KBM-7 (cell line): ENCODE measurements around the gene SYNDIG1.

ENCODE experiments used
- DNase-seq: peaks from one replicate; pipeline ENCODE4 v3.0.0-alpha.2; 2015
- in situ Hi-C: fragments of 300-500 bp; cut with MboI; formaldehyde crosslinking; loops from 2 replicates; pipeline ENCODE4 v1.14.3; 2020; ENCODE audit warnings: low sequenced_read_pairs, low pct_unique_long_range_greater_than_20kb, mixed read lengths

Gene SYNDIG1

GRCh38 chr20:24468401-24469115 lies 871 bp upstream of the SYNDIG1 start:
- in situ Hi-C loops: no loop called here
- DNase-seq: no peak

GRCh38 chr20:24469894-24470745 lies 691 bp downstream of the SYNDIG1 start:
- in situ Hi-C loops: no loop called here
- no peak for DNase-seq

- in situ Hi-C loops: no loop called here
- DNase-seq: no peak
Observed at GRCh38 chr20:24470746-24471582, 1.5 kb downstream of the SYNDIG1 start.

- in situ Hi-C loops: no loop called here
- no peak for DNase-seq
Observed at GRCh38 chr20:24472426-24472825, 3.0 kb downstream of the SYNDIG1 start.

GRCh38 chr20:24473435-24474223 lies 4.2 kb downstream of the SYNDIG1 start:
- in situ Hi-C loops: no loop called here
- DNase-seq: no peak

- in situ Hi-C loops: no loop called here
- no peak for DNase-seq
Observed at GRCh38 chr20:24477831-24478547, 8.6 kb downstream of the SYNDIG1 start.

GRCh38 chr20:24478584-24478983 lies 9.2 kb downstream of the SYNDIG1 start:
- in situ Hi-C loops: no loop called here
- DNase-seq: no peak

GRCh38 chr20:24479106-24479505 lies 9.7 kb downstream of the SYNDIG1 start:
- in situ Hi-C loops: no loop called here
- DNase-seq: no peak

- no peak for DNase-seq
- in situ Hi-C loops: no loop called here
Observed at GRCh38 chr20:24479595-24479994, 10.2 kb downstream of the SYNDIG1 start.

GRCh38 chr20:24480509-24480908 lies 11.1 kb downstream of the SYNDIG1 start:
- DNase-seq: no peak
- in situ Hi-C loops: no loop called here

GRCh38 chr20:24481173-24481572 lies 11.7 kb downstream of the SYNDIG1 start:
- in situ Hi-C loops: no loop called here
- DNase-seq: no peak

- DNase-seq: no peak
- in situ Hi-C loops: no loop called here
Observed at GRCh38 chr20:24483435-24484080, 14.1 kb downstream of the SYNDIG1 start.

- in situ Hi-C loops: no loop called here
- DNase-seq: no peak
Observed at GRCh38 chr20:24484081-24484450, 14.6 kb downstream of the SYNDIG1 start.

GRCh38 chr20:24485981-24486380 lies 16.6 kb downstream of the SYNDIG1 start:
- no peak for DNase-seq
- in situ Hi-C loops: no loop called here

- DNase-seq: no peak
- in situ Hi-C loops: no loop called here
Observed at GRCh38 chr20:24487240-24487639, 17.8 kb downstream of the SYNDIG1 start.

GRCh38 chr20:24487648-24488047 lies 18.2 kb downstream of the SYNDIG1 start:
- no peak for DNase-seq
- in situ Hi-C loops: no loop called here

- no peak for DNase-seq
- in situ Hi-C loops: no loop called here
Observed at GRCh38 chr20:24488064-24488799, 18.8 kb downstream of the SYNDIG1 start.
